Measurements from ENCODE around the gene UBE2J1.

DNA sequence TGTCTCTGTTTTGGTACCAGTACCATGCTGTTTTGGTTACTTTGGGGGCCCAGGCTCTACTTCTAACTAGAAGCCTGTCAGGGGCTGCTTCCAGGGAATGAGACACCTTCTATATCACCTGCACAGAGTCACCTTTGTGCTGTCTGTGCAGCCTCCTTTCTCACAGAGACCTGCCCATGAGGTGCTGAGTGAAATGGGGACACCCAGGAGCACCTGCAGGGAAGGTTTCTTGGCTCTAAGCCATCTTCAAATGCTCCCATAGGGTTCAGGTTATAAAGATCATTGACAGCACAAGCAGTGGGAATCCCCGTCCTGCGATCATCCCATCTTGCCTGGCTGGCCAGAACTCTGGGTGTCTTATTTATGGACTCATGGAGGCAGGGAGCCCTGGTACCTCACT is 56.5 kb downstream of the UBE2J1 start:
- TF ChIP-seq, protein P1, sequence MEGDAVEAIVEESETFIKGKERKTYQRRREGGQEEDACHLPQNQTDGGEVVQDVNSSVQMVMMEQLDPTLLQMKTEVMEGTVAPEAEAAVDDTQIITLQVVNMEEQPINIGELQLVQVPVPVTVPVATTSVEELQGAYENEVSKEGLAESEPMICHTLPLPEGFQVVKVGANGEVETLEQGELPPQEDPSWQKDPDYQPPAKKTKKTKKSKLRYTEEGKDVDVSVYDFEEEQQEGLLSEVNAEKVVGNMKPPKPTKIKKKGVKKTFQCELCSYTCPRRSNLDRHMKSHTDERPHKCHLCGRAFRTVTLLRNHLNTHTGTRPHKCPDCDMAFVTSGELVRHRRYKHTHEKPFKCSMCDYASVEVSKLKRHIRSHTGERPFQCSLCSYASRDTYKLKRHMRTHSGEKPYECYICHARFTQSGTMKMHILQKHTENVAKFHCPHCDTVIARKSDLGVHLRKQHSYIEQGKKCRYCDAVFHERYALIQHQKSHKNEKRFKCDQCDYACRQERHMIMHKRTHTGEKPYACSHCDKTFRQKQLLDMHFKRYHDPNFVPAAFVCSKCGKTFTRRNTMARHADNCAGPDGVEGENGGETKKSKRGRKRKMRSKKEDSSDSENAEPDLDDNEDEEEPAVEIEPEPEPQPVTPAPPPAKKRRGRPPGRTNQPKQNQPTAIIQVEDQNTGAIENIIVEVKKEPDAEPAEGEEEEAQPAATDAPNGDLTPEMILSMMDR (IDR thresholded peaks at IDR 0.05) = no peak
- TF ChIP-seq EP300 (IDR thresholded peaks at IDR 0.05) (no peak), KDM5A (IDR thresholded peaks at IDR 0.05) (no peak), JUNB (IDR thresholded peaks at IDR 0.05) (no peak), POLR2A (IDR thresholded peaks at IDR 0.05; ENCODE audit: low read length) (no peak), CEBPB (IDR thresholded peaks at IDR 0.05) (no peak), BHLHE40 (IDR thresholded peaks at IDR 0.05; ENCODE audit: low read depth, low read length) (no peak), SMC3 (IDR thresholded peaks at IDR 0.05) (no peak), HDAC2 (IDR thresholded peaks at IDR 0.05) (no peak), POLR2AphosphoS2 (conservative IDR thresholded peaks at IDR 0.05; ENCODE audit: low read length) (no peak), CBX2 (IDR thresholded peaks at IDR 0.05; ENCODE audit: borderline replicate concordance, low read depth) (no peak)
- TF ChIP-seq, protein P2, sequence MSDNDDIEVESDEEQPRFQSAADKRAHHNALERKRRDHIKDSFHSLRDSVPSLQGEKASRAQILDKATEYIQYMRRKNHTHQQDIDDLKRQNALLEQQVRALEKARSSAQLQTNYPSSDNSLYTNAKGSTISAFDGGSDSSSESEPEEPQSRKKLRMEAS (IDR thresholded peaks at IDR 0.05) = no peak
- TF ChIP-seq, protein P3, sequence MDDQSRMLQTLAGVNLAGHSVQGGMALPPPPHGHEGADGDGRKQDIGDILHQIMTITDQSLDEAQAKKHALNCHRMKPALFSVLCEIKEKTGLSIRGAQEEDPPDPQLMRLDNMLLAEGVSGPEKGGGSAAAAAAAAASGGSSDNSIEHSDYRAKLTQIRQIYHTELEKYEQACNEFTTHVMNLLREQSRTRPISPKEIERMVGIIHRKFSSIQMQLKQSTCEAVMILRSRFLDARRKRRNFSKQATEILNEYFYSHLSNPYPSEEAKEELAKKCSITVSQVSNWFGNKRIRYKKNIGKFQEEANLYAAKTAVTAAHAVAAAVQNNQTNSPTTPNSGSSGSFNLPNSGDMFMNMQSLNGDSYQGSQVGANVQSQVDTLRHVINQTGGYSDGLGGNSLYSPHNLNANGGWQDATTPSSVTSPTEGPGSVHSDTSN (IDR thresholded peaks at IDR 0.05) = no peak
